Stimulated activated CD8-positive, alpha-beta memory T cell treated with anti-CD3 and anti-CD28 coated beads, Interleukin-15, amount 100 ng/mL, for 1 hour (primary cell): ENCODE results near the gene ATP12A.

Experiments
- DNase-seq: peaks from one replicate; pipeline ENCODE4 v3.0.0-alpha.2; 2020; ENCODE audit warnings: low read depth

The ATP12A gene

DNA sequence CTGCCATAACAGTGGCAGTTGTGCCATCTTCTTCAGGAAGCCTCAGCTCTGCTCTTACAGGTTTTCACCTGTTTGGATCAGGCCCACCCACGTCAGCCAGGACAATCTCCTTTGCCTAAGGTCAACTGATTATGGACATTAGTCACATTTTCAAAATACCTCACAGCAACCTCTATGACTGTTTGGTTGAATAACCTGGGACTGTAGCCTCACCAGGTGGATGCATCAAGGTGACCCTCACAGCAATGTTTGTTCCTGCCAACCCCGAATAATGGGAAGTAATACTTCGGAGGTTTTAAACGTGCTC lies 17.2 kb upstream of the ATP12A start:
- DNase-seq: no peak

DNA sequence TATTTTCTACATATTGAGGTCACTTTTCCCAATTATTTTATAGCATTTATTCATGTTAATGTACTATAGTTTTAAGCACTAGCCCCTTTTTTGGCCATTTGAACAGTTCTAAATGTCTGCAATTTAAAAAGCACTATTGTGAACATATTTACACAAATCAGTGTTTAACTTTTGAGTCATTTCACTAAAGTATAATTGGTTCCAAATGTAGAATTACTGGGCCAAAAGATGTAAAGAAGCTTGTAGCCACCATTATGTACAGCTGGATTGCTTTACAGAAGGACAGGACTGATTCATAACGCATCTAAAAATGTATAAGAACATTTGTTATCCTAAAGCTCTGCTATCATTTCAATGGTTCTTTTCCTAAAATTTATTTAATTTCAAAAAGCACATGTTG lies 16.6 kb upstream of the ATP12A start:
- no peak for DNase-seq

DNA sequence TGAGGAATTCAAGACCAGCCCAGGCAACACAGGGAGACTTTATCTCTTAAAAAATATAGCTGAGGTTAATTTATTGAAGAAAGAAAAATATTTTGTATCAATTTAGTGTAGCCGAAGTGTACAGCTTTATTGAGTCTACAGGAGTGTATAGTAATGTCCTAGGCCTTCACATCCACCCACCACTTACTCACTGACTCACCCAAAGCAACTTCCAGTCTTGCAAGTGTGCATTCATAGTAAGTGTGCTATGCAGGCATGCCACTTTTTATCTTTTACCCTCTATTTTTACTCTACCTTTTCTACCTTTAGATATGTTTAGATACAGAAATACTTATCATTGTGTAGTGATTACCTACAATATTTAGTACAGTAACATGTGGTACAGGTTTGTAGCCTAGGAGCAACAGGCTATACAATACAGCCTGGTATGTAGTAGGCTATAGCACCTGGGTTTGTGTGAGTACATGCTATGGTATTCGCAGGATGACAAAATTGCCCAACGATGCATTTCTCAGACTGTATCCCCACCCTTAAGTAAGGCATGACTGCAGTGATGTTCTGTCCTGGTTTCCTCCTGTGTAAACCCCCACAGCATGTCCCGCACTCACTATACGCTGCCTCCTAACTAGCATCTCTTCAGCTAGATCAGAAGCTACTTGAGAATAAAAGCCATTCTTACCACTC lies 15.3 kb upstream of the ATP12A start:
- DNase-seq: no peak

DNA sequence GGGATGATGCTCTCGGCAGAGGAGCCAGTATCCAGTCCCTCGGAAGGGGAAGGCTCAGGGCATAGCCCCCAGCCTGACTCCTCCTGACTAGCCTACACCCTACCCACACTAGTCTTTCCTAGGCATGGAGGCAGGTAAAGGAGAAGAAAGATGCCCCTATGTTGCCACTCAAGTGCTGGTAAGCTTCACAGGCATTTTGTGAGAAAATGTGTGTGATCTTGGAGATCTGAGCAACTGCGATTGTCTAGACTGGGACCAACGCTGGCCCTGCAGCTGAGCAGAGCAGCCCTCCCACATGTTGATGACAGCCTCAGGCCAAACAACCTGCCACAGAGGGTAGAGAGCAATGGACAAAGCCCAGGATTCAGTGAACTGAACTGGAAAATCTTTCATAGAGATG lies 11.7 kb upstream of the ATP12A start:
- no peak for DNase-seq

- no peak for DNase-seq
Measured at GRCh38 chr13:24668955-24669582, 11.1 kb upstream of the ATP12A start.

GRCh38 chr13:24670174-24670573 lies 10.0 kb upstream of the ATP12A start:
- no peak for DNase-seq

DNA sequence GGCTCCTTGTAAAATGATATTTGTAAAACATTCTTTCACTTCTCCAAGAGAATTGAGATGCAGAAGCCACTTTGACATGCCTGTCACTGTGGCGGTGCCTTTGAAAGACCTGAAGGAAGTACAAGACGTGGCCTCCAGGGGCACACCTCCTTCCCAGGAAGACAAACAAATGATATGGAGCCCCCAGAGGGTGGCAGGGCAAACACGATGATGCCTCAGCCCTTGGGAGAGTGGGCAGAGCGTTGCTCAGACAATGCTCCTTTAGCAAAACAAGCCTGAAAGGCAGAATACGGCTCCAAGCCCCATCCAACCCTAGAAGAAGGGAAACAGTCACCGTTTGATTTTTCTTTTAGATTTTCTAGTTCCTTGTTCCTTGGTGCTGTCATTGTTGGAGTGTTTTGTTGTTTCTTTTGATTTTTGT lies 9.2 kb upstream of the ATP12A start:
- DNase-seq: no peak

DNA sequence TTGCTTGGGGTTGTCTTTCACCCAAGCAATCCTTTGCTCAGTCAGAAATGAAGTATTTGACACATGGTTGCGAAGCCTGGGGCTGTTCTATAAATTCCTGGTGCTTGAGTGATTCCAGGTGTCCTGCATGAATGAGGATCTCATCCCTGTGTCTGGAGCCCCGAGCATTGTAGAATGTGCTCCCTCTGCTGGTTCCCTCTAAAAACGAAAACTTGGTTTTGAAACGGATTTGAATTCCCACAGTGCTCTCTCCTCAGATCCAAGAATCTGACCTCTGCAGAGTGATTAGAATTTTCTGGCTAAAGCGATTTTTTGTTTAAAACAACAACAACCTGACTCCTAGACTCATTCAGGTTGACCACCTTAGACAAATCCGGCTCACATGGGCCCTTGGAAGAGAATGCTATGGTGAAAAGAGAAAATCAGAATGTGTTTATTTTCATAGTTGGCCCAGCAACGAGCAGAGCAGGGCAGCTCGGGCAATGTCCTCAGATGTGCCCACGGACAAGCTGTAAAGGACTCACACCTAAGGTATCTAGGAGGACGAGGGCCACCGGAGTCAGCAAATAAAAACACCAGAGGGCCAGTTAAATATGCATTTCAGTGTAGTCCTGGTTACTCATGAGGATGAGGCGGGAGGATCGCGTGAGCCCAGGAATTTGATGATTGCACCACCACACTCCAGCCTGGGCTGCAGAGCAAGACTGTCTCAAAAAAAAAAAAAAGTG lies 8.7 kb upstream of the ATP12A start:
- DNase-seq: no peak

DNA sequence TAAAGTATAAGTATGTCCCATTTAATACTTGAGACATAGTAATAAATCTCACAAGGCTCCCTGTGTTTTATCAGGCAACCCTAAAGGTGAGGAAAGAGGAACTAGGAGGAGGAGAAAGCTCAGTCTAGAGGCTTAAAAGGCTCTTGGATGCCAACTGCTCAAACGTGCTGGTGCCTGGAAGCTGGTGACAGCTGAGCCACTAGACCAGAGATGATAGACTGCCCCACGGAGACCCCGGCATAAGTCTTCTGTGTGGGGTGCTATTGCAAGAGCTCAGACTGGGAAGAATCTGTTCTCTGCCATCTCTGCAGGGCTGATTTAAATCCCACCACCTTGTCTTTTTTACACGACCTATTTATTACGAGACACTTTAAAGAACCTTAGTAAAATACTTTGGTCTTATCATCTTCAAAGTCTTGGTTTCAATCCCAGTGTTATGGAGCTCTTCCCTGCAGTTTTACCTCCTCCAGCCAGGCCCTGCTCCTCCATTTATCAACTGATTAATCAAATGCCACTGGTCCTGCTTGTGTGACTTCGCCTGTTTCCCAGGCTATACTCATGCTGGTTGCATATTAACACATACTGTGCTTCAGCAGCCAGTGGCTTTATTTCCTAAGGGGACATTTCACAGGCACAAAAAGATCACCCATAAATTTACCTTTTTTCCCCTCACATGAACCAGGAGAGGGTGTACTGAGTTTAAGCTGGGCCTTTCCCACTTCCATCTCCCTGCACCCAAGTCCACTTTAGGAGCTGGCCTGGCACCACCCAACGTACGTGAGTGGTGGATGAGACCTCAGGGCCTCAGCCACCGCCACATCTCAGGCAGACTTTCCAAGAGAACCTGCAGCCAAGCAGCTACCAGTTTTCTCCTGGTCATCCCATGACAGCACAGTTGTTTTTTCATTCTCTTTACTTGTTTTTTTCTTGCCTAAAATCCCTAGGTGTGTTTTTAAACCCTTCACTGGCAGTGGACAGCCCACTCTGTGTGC lies 7.8 kb upstream of the ATP12A start:
- no peak for DNase-seq

GRCh38 chr13:24675806-24676570 lies 4.2 kb upstream of the ATP12A start:
- DNase-seq: no peak

- DNase-seq: no peak
Measured at GRCh38 chr13:24678151-24678550, 2.1 kb upstream of the ATP12A start.

- no peak for DNase-seq
Measured at GRCh38 chr13:24679686-24680085, 522 bp upstream of the ATP12A start.

DNA sequence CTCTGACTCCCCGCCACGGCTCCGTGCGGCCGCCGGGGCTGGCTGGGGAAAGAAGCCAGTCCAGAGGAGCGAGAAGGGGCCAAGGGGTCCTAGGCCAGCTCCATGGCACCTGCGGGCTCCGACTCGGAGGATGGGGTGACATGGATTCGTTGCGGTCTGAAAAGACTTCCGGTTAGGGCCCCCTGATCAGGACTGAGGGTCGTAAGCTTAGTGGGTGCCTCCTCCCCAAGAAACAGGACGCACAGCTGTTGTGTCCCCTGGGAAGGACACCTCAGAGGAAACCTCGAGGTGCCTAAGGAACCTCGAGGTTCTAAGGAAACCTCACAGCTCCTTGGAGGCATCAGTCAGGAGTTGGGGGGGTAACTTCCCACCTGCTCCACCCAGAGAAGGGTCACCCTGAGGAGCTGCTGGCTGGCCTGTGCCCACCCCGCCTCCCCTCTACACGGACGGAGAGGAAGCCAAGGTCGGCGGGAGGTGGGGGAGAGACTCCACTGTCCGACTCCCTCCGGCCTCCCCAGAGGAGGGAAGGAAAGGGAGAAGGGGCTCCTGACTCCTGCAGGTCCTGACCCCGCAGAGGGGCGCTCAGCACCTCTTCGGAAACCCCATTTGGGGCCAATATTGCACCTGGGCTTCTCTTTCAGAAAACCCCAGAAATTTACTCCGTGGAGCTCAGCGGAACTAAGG lies 855 bp downstream of the ATP12A start:
- no peak for DNase-seq

- DNase-seq: no peak
Measured at GRCh38 chr13:24681930-24682329, 1.7 kb downstream of the ATP12A start.

DNA sequence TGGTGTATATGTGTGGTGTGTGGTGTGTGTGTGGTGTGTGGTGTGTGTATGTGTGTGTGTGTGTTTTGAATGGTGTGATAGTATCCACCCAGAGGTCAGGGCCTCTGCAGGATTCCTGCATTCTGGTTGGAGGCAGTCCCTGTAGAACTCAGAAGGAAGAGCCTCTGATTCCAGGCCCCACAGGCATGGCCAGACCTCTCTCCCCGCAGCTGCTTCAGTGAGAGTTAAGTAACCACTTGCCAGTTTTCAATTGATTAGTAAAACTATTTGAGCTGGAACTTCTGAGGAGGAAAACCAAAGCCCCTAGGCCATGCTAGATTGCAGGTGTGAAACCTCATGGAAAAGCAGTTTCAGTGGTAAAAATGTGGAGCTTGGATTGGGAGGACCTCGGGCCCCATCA lies 2.1 kb downstream of the ATP12A start:
- DNase-seq: no peak

DNA sequence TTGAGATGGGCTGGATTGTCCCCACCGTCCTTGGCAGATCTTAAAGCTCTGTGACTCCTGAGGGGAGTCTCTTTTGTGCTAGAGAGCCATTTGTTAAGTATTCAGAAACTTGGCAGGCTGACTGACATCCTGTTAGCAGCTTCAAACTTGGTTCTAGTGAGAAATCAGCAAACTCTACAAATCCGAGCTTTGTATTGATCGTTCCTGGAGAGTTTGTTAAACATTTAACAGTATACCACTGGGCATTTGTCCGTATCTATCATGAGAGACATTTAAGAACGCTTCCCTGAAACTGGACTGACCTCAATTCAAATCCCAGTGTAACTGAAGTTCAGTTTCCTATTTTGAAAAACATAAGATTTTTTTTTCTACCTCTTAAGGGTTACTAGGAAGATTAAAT lies 3.1 kb downstream of the ATP12A start:
- DNase-seq: no peak

GRCh38 chr13:24683838-24684599 lies 3.8 kb downstream of the ATP12A start:
- DNase-seq: peak; percentile 35

DNA sequence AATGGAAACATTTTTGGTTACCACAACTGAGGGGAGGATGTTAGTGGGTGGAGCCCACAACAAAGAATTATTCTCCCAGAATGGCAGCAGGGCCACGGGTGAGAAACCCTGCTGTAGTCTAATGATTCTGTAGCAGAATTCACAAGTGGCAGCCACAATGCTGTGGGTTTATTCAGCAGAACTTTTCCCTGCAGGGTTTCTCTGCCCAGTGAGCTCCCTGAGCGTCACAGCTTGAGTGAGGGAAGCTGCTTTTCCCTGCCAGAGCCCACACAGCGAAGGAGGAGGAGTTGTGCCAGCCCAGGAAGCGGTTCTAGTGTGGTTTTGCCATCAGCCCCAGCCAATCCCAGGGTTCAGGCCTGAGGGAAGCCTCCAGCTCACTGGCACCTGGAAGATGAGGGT lies 4.4 kb downstream of the ATP12A start:
- DNase-seq: no peak

- DNase-seq: no peak
Measured at GRCh38 chr13:24685314-24685713, 5.1 kb downstream of the ATP12A start.

GRCh38 chr13:24687611-24688010 lies 7.4 kb downstream of the ATP12A start:
- DNase-seq: no peak
